GM19324 (cell line): ENCODE results near the gene GGNBP2.
"Not testable (repeated sequence)": the region's sequence is repeated elsewhere in the genome, so short reads cannot be mapped to it uniquely, and the experiment has no call there.

Experiments used
- ATAC-seq: cut with Tn5 transposase; IDR thresholded peaks from one replicate; pipeline ENCODE4 v1.9.1; 2021; ENCODE audit warnings: mild to moderate bottlenecking, moderate library complexity; ENCODE audit not compliant: unreplicated experiment, low FRiP score

Gene GGNBP2

DNA sequence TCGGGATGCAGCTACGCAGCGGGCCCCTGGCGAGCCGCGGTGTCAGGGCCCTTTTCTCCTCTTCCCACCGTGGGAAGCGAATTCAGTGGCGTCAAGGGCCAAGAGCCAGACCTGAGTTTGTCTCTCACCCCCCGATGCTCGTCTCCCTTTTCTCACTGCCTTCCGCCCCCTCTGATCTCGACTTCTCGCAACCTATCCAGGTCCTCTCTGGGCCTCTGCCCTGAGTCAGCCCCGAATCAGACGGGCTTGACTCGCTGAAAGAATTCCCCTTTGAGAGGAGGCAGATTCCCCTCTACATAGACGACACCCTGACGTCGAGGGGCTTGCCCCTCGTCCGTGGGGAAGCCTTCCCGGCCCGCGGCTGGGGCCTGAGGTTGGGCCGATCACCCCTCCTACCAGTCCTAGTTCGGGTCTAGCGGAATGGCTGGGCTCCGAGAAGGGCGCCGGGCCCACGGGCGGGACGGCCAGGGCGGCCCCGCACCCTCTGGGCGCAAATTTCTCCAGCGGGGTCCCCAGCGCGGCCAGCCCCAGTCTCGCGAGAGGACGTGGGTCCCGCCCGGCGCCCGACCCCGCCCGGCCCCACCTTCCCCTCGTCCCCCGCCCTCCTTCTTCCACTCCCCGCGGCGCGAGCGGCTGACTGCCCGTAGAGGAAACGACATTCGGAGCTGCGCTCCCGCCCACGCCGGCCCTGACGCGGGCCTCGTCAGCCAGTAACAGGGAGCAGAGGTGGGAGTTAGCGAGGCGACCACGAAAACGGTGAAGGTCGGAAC is at the start of gene GGNBP2:
Gene GGNBP2 (plus strand): TSS at position 613 of the 770 bp plus-strand sequence. CDS start 806 bp downstream, outside the sequence.
- peak; percentile 65 for ATAC-seq

DNA sequence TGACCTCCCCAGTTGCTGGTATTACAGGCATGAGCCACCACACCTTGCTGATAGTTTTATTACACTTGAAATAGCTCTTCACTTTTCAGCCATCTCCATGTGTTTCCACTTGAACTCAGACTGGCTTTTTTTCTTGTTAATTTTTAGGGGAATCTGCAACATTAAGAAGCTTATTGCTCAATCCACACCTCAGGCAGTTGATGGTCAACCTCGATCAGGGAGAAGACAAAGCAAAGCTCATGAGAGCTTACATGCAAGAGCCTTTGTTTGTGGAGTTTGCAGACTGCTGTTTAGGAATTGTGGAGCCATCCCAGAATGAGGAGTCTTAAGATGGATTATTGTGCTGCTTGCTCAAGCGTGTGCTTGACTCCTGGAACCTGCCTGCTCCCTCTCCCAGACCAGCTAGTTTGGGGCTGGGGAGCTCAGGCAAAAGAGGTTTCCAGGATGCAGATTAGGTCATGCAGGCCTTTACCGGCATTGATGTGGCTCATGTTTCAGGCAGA is 49.6 kb upstream of the GGNBP2 start:
- ATAC-seq, result no peak

GRCh38 chr17:36496018-36496789 is 48.5 kb upstream of the GGNBP2 start:
- ATAC-seq, result no peak

DNA sequence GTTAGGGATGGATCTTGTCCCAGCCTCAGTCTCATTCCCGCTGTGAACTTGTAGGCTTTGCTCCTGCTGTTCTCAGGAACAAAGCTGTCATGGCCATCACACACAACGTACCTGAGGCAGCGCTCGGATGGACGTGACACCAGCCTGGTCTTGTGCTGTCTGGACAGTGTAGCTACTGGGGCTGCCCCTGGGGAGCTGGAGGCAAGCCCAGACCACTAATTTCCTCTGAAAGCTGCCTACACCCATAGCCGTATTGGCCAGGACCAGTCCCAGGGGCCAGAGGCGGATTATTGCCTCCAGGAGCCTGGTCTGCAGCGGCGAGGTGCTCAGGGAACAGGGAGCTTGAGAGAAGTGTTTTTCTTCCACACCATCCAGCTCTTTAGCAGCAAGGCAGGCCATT is 46.6 kb upstream of the GGNBP2 start:
- ATAC-seq, result no peak

- ATAC-seq, result no peak
Observed at GRCh38 chr17:36498560-36499300, 46.0 kb upstream of the GGNBP2 start.

GRCh38 chr17:36500745-36501225 is 43.9 kb upstream of the GGNBP2 start:
- no peak for ATAC-seq

GRCh38 chr17:36501351-36501750 is 43.4 kb upstream of the GGNBP2 start:
- no peak for ATAC-seq

GRCh38 chr17:36501963-36502362 is 42.8 kb upstream of the GGNBP2 start:
- ATAC-seq, result no peak

DNA sequence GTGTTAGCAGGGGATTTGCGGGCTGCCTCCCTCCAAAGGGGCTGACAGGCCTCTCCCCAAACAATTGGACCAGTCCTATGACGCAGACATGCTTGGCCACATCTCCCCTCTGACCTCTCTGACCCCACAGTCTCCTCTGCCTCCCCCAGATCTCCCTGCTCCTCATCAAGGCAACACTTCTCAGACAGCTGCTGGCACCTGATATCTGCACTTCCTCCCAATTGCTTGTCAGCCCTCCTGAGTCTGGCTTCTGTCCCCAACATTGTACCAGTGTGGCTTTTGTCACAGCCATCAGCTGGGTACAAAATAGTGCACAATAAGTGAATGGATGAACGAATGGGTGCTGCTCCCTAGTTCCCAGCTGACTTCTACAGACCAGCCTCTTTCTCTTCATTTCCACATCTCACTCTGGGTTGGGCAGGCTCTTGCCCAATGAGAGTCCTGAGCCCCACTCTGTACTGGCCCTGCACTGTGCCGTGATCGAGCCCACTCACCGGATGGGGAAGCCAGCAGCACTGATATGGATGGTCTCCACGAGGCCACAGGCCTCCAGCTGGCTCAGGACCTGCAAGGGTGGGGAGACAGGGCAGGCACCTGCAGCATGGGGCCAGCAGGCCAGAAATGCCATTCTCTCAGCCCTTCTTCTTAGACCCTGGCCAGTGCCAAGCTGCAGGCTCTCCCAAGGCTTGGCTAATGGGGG is 41.1 kb upstream of the GGNBP2 start:
- no peak for ATAC-seq

GRCh38 chr17:36504156-36504545 is 40.6 kb upstream of the GGNBP2 start:
- ATAC-seq, result no peak

- ATAC-seq, result no peak
Observed at GRCh38 chr17:36505171-36505570, 39.5 kb upstream of the GGNBP2 start.

- ATAC-seq, result no peak
Observed at GRCh38 chr17:36506249-36506826, 38.4 kb upstream of the GGNBP2 start.

DNA sequence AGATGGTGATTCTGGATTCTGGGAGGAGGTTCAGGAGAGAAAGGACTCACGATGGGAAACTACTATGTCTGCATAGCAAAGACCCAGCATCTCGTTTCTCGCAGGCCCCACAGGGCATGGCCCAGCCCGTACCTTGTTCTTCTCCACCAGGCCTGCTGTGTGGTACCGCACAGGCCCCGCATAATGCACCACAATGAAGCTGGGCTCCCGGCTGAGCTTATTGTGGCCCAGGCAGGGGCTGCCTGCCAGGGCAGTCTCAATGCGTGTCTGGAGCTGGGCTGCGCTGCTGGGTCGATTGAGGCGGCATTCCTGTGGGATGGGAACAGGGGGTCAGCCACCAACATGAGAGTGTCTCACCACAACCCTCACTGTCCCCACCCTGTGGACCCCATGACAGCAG is 37.9 kb upstream of the GGNBP2 start:
- ATAC-seq, result no peak

DNA sequence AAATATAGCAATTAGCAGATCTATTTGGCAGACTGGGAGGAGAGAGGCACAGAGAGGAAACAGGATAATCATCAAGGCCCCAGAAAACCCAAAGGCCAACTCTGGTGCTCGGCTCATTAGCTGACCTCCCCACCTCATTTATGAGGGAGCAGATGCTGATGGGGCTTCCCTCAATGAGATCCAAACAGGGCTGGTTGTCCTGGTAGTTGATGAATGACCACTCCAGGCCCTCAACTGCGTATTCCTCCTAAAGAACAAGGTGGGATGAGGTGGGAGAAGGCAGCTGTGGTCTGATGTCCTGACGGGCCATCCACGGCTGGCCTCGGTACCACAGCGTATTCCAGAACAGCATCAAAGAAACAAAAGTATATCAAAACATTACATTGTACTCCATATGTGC is 37.5 kb upstream of the GGNBP2 start:
- ATAC-seq, result no peak

- not testable (repeated sequence) for ATAC-seq
Observed at GRCh38 chr17:36508439-36508838, 36.3 kb upstream of the GGNBP2 start.

DNA sequence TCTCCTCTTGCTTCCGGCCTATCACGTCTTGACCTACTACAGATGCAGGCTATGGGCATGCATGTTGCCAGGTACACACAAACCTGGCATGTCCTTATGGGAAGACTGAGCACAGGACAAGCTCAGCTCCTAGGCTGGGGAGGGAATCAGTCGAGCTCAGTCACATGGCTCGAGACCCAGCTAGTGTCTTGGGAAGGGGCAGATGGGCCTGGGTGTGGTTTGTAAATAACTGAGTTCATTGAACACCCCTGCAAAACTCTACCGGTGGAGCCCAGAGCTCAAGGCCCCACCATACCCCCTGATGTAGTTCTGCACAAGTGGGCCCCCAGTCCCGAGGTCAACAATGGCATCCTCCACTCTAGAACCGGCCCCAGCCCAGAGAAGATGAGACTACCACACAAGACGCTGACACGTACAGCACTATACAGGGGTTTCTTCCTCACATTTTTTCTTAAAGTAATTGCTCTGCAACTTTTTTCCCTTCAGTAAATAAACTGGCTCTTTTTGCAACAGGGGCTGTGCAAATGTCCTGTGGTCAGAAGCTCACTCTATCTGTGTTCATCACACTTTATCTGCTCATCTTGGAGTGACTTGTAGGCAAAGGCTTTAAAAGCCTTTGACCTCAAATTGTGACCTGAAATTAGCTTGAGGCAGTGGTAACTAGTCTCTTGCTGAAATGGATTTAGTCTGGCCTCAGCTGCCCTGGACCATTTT is 35.3 kb upstream of the GGNBP2 start:
- ATAC-seq, result no peak

- ATAC-seq, result no peak
Observed at GRCh38 chr17:36510636-36511035, 34.1 kb upstream of the GGNBP2 start.

DNA sequence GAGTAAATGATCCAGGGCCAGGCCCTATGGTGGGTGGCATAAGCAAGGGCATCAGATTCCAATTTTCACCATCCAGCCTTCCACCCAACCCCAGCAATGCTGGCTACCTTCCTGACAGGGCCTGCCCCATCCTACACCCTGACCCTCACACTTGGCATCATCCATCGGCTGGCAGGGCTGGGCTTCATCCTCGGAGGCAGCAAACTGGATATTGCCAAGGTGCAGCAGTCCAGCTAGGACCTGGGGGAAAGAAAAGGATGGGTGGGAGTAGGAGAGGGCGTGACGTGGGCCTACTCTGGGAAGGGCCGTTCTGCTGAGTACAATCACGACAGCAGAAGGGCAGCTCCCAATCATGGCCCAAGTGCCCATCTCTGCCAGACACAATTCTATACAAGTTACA is 33.5 kb upstream of the GGNBP2 start:
- no peak for ATAC-seq

GRCh38 chr17:36512641-36513040 is 32.1 kb upstream of the GGNBP2 start:
- no peak for ATAC-seq
